Astrocyte (in vitro differentiated cells and primary cell): ENCODE results near the gene FAM209B. TPM values are rescaled to one million over a fixed set of nuclear protein-coding genes. Genes with fewer than 3 reads are reported as not detected.

Experiments used
- DNase-seq: peaks from one replicate; pipeline ENCODE4 v3.0.0-alpha.2; 2010; ENCODE audit warnings: low read depth
- FAIRE-seq: peaks from 2 replicates; lab custom pipeline; 2011; peaks lifted over from hg19 to GRCh38; lab: Jason Lieb, UNC
- H2AFZ ChIP-seq: 2 replicates; pipeline ENCODE4 v1.6.0; 2012; ENCODE audit warnings: low read depth, low read length, inconsistent platforms
- H3K27ac ChIP-seq: 2 replicates; pipeline ENCODE4 v1.5.1; 2011; ENCODE audit warnings: low read depth, low read length, inconsistent platforms
- H3K27me3 ChIP-seq: 2 replicates; pipeline ENCODE4 v1.6.0; 2011; ENCODE audit warnings: low read length, inconsistent platforms; ENCODE audit not compliant: insufficient read depth
- H3K36me3 ChIP-seq: 2 replicates; pipeline ENCODE4 v1.5.1; 2011; ENCODE audit warnings: low read length, inconsistent platforms; ENCODE audit not compliant: insufficient read depth
- H3K4me1 ChIP-seq: 2 replicates; pipeline ENCODE4 v1.5.1; 2011; ENCODE audit warnings: low read length, inconsistent platforms; ENCODE audit not compliant: insufficient read depth
- H3K4me2 ChIP-seq: 2 replicates; pipeline ENCODE4 v1.6.0; 2012; ENCODE audit warnings: low read length, inconsistent platforms
- H3K4me3 ChIP-seq: 2 replicates; pipeline ENCODE4 v1.5.1; 2011; ENCODE audit warnings: low read depth, mild to moderate bottlenecking, low read length, inconsistent platforms; ENCODE audit not compliant: insufficient read depth
- H3K79me2 ChIP-seq: 2 replicates; pipeline ENCODE4 v1.6.0; 2012; ENCODE audit warnings: mild to moderate bottlenecking, low read length, inconsistent platforms; ENCODE audit not compliant: insufficient read depth
- H3K9ac ChIP-seq: 2 replicates; pipeline ENCODE4 v1.6.0; 2012; ENCODE audit warnings: mild to moderate bottlenecking, low read length, inconsistent platforms
- H3K9me3 ChIP-seq: 2 replicates; pipeline ENCODE4 v1.5.1; 2012; ENCODE audit warnings: low read depth, mild to moderate bottlenecking, low read length, inconsistent platforms; ENCODE audit not compliant: insufficient read depth
- H4K20me1 ChIP-seq: 2 replicates; pipeline ENCODE4 v1.6.0; 2012; ENCODE audit warnings: low read length, inconsistent platforms; ENCODE audit not compliant: insufficient read depth
- H3K27ac Mint-ChIP-seq: one replicate; pipeline ENCODE4 v1.8.0; 2021; ENCODE audit warnings: mild to moderate bottlenecking, mixed read lengths; ENCODE audit not compliant: unreplicated experiment
- H3K27me3 Mint-ChIP-seq: one replicate; pipeline ENCODE4 v1.8.0; 2021; ENCODE audit warnings: low read depth, mixed read lengths; ENCODE audit not compliant: unreplicated experiment
- H3K36me3 Mint-ChIP-seq: one replicate; pipeline ENCODE4 v1.8.0; 2021; ENCODE audit warnings: low read depth, mixed read lengths; ENCODE audit not compliant: unreplicated experiment
- H3K4me1 Mint-ChIP-seq: one replicate; pipeline ENCODE4 v1.8.0; 2021; ENCODE audit warnings: low read depth, mixed read lengths; ENCODE audit not compliant: unreplicated experiment
- H3K4me3 Mint-ChIP-seq: one replicate; pipeline ENCODE4 v1.8.0; 2021; ENCODE audit warnings: mild to moderate bottlenecking, moderate library complexity, mixed read lengths; ENCODE audit not compliant: unreplicated experiment
- H3K9me3 Mint-ChIP-seq: one replicate; pipeline ENCODE4 v1.8.0; 2021; ENCODE audit warnings: mild to moderate bottlenecking, mixed read lengths; ENCODE audit not compliant: unreplicated experiment
- EZH2 ChIP-seq: IDR thresholded peaks from 2 replicates; pipeline ENCODE4 v1.6.1; 2012; ENCODE audit warnings: mild to moderate bottlenecking, low read length, inconsistent platforms; ENCODE audit not compliant: insufficient read depth
- total RNA-seq: library from RNA; stranded (reverse); gene quantifications from 2 replicates; pipeline ENCODE4 v1.2.1, GENCODE V29; 2021
- TF ChIP-seq, protein P1 (sequence below): IDR thresholded peaks from 2 replicates; pipeline ENCODE4 v1.5.1; 2011; ENCODE audit warnings: low read depth, mild to moderate bottlenecking, inconsistent platforms, low read length, moderate library complexity; ENCODE audit not compliant: insufficient read depth

FAM209B gene
- total RNA-seq, 1 donor from 2014 or later: not detected

DNA sequence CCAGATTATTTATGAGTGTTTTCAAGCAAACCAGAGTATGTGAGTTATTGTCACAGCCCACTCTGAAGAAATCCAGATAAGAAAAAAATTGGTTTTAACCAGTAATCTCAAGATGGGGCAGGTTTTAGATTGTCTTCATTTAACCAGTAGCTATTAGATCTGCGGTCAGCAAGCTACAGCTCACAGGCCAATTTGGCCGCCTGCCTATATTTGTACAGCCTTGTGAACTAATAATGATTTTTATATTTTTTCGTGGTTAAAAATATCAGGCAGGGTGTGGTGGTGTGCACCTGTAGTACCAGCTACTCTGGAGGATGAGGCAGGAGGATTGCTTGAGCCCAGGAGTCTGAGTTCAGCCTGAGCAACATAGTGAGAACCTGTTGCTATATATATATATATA, 5.0 kb downstream of the FAM209B start:
- H3K36me3 Mint-ChIP-seq: no peaks in the 10 kb centered on the region
- no peak overlapping the region for H3K4me3 Mint-ChIP-seq
- no peak for TF ChIP-seq EZH2
- TF ChIP-seq, protein P1, sequence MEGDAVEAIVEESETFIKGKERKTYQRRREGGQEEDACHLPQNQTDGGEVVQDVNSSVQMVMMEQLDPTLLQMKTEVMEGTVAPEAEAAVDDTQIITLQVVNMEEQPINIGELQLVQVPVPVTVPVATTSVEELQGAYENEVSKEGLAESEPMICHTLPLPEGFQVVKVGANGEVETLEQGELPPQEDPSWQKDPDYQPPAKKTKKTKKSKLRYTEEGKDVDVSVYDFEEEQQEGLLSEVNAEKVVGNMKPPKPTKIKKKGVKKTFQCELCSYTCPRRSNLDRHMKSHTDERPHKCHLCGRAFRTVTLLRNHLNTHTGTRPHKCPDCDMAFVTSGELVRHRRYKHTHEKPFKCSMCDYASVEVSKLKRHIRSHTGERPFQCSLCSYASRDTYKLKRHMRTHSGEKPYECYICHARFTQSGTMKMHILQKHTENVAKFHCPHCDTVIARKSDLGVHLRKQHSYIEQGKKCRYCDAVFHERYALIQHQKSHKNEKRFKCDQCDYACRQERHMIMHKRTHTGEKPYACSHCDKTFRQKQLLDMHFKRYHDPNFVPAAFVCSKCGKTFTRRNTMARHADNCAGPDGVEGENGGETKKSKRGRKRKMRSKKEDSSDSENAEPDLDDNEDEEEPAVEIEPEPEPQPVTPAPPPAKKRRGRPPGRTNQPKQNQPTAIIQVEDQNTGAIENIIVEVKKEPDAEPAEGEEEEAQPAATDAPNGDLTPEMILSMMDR: no peak
- no peak overlapping the region for H3K27ac Mint-ChIP-seq
- Histone ChIP-seq H3K9me3 (no peaks in the 10 kb centered on the region), H3K79me2 (no peaks in the 10 kb centered on the region), H3K9ac (no peak overlapping the region), H3K4me2 (no peak overlapping the region), H3K27ac (no peak overlapping the region), H3K36me3 (no peaks in the 10 kb centered on the region), H3K4me3 (no peak overlapping the region), H3K27me3 (no peaks in the 10 kb centered on the region), H3K4me1 (no peaks in the 10 kb centered on the region), H2AFZ (no peak overlapping the region), H4K20me1 (no peaks in the 10 kb centered on the region)
- H3K9me3 Mint-ChIP-seq: no peaks in the 10 kb centered on the region
- no peaks in the 10 kb centered on the region for H3K27me3 Mint-ChIP-seq
- H3K4me1 Mint-ChIP-seq: no peaks in the 10 kb centered on the region
- FAIRE-seq (no peak), DNase-seq (no peak)

DNA sequence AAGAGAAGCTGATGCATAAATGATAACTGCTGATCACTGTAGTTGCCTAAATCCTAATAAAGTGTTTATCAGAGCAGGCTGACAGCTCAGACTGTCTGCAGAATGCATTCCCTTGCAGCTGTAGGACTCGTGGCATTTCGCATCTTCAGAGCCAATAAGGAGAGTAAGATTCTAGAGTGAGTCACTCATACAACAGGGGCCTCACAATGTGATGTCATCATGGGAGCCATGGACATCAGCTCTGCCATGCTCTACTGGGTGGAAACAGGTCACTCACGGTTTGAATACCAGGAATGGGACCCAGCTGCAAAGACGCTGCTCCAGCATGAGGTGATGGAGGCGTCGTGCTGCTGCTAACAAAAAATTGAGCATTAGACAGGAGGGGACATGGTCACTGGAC, 7.4 kb downstream of the FAM209B start:
- no peak overlapping the region for H3K9ac ChIP-seq
- Mint-ChIP-seq H3K4me3 (no peak overlapping the region), H3K27ac (no peak overlapping the region), H3K9me3 (no peaks in the 10 kb centered on the region), H3K36me3 (no peaks in the 10 kb centered on the region), H3K4me1 (no peaks in the 10 kb centered on the region), H3K27me3 (no peaks in the 10 kb centered on the region)
- no peaks in the 10 kb centered on the region for H3K79me2 ChIP-seq
- FAIRE-seq (no peak), DNase-seq (no peak)
- no peak overlapping the region for H3K4me2 ChIP-seq
- H3K36me3 ChIP-seq: no peaks in the 10 kb centered on the region
- H3K4me3 ChIP-seq: no peak overlapping the region
- no peaks in the 10 kb centered on the region for H3K27me3 ChIP-seq
- no peaks in the 10 kb centered on the region for H4K20me1 ChIP-seq
- H3K9me3 ChIP-seq: no peaks in the 10 kb centered on the region
- no peaks in the 10 kb centered on the region for H3K4me1 ChIP-seq
- no peak overlapping the region for H2AFZ ChIP-seq
- no peak for TF ChIP-seq EZH2
- TF ChIP-seq, protein P1: no peak
- H3K27ac ChIP-seq: no peak overlapping the region

DNA sequence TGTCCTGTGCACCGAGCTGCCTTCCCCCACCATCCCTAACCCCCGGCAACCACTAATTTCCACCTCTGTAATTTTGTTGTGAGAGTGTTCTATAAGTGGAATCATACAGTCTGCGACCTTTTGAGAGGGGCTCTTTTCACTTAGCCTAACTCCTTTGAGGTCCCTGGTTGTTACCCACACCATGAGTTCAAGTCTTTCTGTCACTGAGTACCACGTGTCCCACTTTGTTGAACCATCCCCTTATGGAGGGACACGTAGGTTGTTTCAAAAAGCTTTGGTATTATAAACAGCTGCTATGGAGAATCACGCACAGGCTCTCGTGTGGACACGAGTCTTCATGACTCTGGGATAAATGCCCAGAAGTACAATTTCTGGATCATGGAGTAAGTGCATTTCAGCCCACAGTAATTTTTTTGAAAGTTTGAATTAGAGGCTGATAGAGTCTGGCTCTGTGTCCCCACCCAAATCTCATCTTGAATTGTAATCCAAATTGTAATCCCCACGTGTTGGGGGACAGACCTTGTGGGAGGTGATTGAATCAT, 9.5 kb downstream of the FAM209B start:
- Histone ChIP-seq H3K4me1 (no peaks in the 10 kb centered on the region), H3K27ac (no peak overlapping the region), H3K27me3 (no peaks in the 10 kb centered on the region), H3K36me3 (no peaks in the 10 kb centered on the region), H3K4me3 (no peak overlapping the region), H3K4me2 (no peak overlapping the region), H3K79me2 (no peaks in the 10 kb centered on the region), H2AFZ (no peak overlapping the region), H4K20me1 (no peaks in the 10 kb centered on the region), H3K9ac (no peak overlapping the region), H3K9me3 (no peaks in the 10 kb centered on the region)
- Mint-ChIP-seq H3K4me3 (no peak overlapping the region), H3K4me1 (no peaks in the 10 kb centered on the region), H3K9me3 (no peaks in the 10 kb centered on the region), H3K36me3 (no peaks in the 10 kb centered on the region), H3K27me3 (no peaks in the 10 kb centered on the region), H3K27ac (no peak overlapping the region)
- DNase-seq: no peak
- no peak for TF ChIP-seq EZH2
- TF ChIP-seq, protein P1: no peak
- no peak for FAIRE-seq
